WTC11 (cell line): ENCODE results near the gene NANOGP8. TPM values are rescaled to one million over a fixed set of nuclear protein-coding genes. Genes with fewer than 3 reads are reported as not detected.

Experiments used
- ATAC-seq: fragments of 200-7000 bp; cut with Tn5 transposase; 2 replicates; pipeline ENCODE4 v1.10.0; 2021; ENCODE audit warnings: mild to moderate bottlenecking, moderate library complexity
- CTCF ChIA-PET: fragments of 300-600 bp; sonication (Branson Sonifier 250); formaldehyde crosslinking; loops from one replicate; lab custom pipeline; 2021; ENCODE audit warnings: antibody characterized with exemption; lab: Charles Lee
- POLR2A ChIA-PET: fragments of 350-600 bp; sonication (Branson Sonifier 250); formaldehyde crosslinking; loops from one replicate; lab custom pipeline; 2021; ENCODE audit warnings: antibody characterized with exemption; lab: Charles Lee
- DNase-seq: peaks from one replicate; pipeline ENCODE4 v3.0.0; 2021; ENCODE audit warnings: low spot score
- H3K27ac Mint-ChIP-seq: 2 replicates; pipeline ENCODE4 v1.8.0; 2021; ENCODE audit warnings: mixed read lengths
- H3K27me3 Mint-ChIP-seq: 2 replicates; pipeline ENCODE4 v1.8.0; 2021; ENCODE audit warnings: low read depth, mild to moderate bottlenecking, moderate library complexity, mixed read lengths
- H3K36me3 Mint-ChIP-seq: 2 replicates; pipeline ENCODE4 v1.8.0; 2021; ENCODE audit warnings: mixed read lengths
- H3K4me1 Mint-ChIP-seq: 2 replicates; pipeline ENCODE4 v1.8.0; 2022; ENCODE audit warnings: mixed read lengths
- H3K4me3 Mint-ChIP-seq: 2 replicates; pipeline ENCODE4 v1.8.0; 2021; ENCODE audit warnings: mild to moderate bottlenecking, moderate library complexity, mixed read lengths
- H3K9me3 Mint-ChIP-seq: 2 replicates; pipeline ENCODE4 v1.8.0; 2021; ENCODE audit warnings: mixed read lengths
- CBFB ChIP-seq: sonication (generic); formaldehyde crosslinking; IDR thresholded peaks from 2 replicates; pipeline ENCODE4 v1.8.1; 2022; ENCODE audit warnings: mild to moderate bottlenecking, low read depth, missing genetic modification reagents
- FOXP1 ChIP-seq: sonication (generic); formaldehyde crosslinking; IDR thresholded peaks from 2 replicates; pipeline ENCODE4 v1.8.0; 2022; ENCODE audit warnings: missing genetic modification reagents, mild to moderate bottlenecking, moderate library complexity, borderline replicate concordance
- GRHL2 ChIP-seq: fragments of 250-450 bp; sonication (Bioruptor Pico); IDR thresholded peaks from 2 replicates; pipeline ENCODE4 v1.8.0; 2022; ENCODE audit warnings: mild to moderate bottlenecking, moderate library complexity; ENCODE audit not compliant: insufficient replicate concordance, severe bottlenecking
- HMGA2 ChIP-seq: fragments of 250-450 bp; sonication (Bioruptor Pico); IDR thresholded peaks from 2 replicates; pipeline ENCODE4 v1.4.0; 2021; ENCODE audit warnings: mild to moderate bottlenecking, moderate library complexity
- IRF2 ChIP-seq: sonication (generic); formaldehyde crosslinking; IDR thresholded peaks from 2 replicates; pipeline ENCODE4 v1.8.0; 2022; ENCODE audit warnings: low read depth, missing genetic modification reagents, borderline replicate concordance
- KAT7 ChIP-seq: sonication (generic); formaldehyde crosslinking; IDR thresholded peaks from 2 replicates; pipeline ENCODE4 v1.8.1; 2023; ENCODE audit warnings: missing genetic modification reagents, mild to moderate bottlenecking, borderline replicate concordance
- MXD4 ChIP-seq: fragments of 250-450 bp; sonication (Bioruptor Pico); IDR thresholded peaks from 2 replicates; pipeline ENCODE4 v1.8.0; 2021; ENCODE audit warnings: mild to moderate bottlenecking, moderate library complexity, borderline replicate concordance
- OVOL2 ChIP-seq: fragments of 250-450 bp; sonication (Bioruptor Pico); IDR thresholded peaks from 2 replicates; pipeline ENCODE4 v1.9.0; 2021; ENCODE audit warnings: mild to moderate bottlenecking, borderline replicate concordance
- TCF7 ChIP-seq: sonication (generic); formaldehyde crosslinking; IDR thresholded peaks from 2 replicates; pipeline ENCODE4 v1.8.0; 2022; ENCODE audit warnings: mild to moderate bottlenecking, low read depth, missing genetic modification reagents, moderate library complexity
- ZNF121 ChIP-seq: sonication (generic); formaldehyde crosslinking; IDR thresholded peaks from 2 replicates; pipeline ENCODE4 v1.8.0; 2023; ENCODE audit warnings: missing genetic modification reagents
- ZNF219 ChIP-seq: sonication (generic); formaldehyde crosslinking; IDR thresholded peaks from 2 replicates; pipeline ENCODE4 v1.8.0; 2023; ENCODE audit warnings: missing genetic modification reagents, mild to moderate bottlenecking, borderline replicate concordance
- ZNF232 ChIP-seq: sonication (generic); formaldehyde crosslinking; IDR thresholded peaks from 2 replicates; pipeline ENCODE4 v1.8.0; 2022; ENCODE audit warnings: mild to moderate bottlenecking, missing genetic modification reagents
- ZNF317 ChIP-seq: sonication (generic); formaldehyde crosslinking; IDR thresholded peaks from 2 replicates; pipeline ENCODE4 v1.8.1; 2023; ENCODE audit warnings: low read depth, mild to moderate bottlenecking, moderate library complexity, missing genetic modification reagents, borderline replicate concordance
- total RNA-seq: library from RNA; stranded (reverse); gene quantifications from 3 replicates; pipeline ENCODE4 v1.2.3, GENCODE V29; 2021
- TF ChIP-seq, protein P1 (sequence below): sonication (generic); formaldehyde crosslinking; IDR thresholded peaks from 2 replicates; pipeline ENCODE4 v1.8.1; 2022; ENCODE audit warnings: low read depth, mild to moderate bottlenecking, moderate library complexity, missing genetic modification reagents, borderline replicate concordance
- TF ChIP-seq, protein P2 (sequence below): sonication (generic); formaldehyde crosslinking; IDR thresholded peaks from 2 replicates; pipeline ENCODE4 v1.8.0; 2022; ENCODE audit warnings: mild to moderate bottlenecking, missing genetic modification reagents
- TF ChIP-seq, protein P3 (sequence below): sonication (generic); formaldehyde crosslinking; IDR thresholded peaks from 2 replicates; pipeline ENCODE4 v1.8.1; 2023; ENCODE audit warnings: mild to moderate bottlenecking, missing genetic modification reagents
- TF ChIP-seq, protein P4 (sequence below): sonication (generic); formaldehyde crosslinking; IDR thresholded peaks from 2 replicates; pipeline ENCODE4 v1.8.1; 2022; ENCODE audit warnings: missing genetic modification reagents, borderline replicate concordance
- TF ChIP-seq, protein P5 (sequence below): sonication (generic); formaldehyde crosslinking; IDR thresholded peaks from 2 replicates; pipeline ENCODE4 v1.8.0; 2022; ENCODE audit warnings: missing genetic modification reagents

NANOGP8 gene
- total RNA-seq, 1 experiment from 2014 or later, result 2.1 TPM

DNA sequence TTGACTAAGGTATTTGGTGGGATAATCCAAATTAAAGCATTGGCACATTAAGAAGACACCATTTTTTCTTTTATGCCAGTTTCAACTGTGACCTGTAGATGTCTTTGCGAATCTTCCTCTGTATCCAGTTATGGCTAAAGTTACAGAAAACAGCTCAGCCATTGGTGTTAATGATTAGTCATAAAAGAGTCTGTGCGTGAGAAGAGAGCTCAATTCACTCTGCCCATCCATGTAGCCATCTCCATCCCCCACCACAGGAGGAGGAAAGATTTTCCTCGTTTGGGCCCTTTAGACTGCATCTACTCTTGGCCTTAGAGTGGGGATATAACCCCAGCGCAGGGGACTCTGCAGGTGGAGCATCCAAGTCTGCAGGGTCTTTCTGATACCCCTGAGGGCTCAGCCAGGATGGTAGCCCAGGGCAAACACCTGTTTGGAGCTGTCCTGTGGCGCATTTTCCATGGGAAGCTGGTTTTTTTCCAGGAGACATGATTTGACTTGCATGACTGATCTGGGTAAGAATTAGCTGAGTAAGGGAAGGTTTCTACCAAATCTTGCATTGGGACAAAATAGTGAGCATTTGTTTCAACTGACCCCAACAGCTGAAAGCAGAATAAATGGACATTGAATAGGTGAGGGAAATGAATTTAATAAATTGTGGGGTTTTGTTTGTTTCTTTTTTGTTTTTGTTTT, 29.5 kb downstream of the NANOGP8 start (continued):
- no peak for TF ChIP-seq FOXP1
- no peak for TF ChIP-seq CBFB (CRISPR knock-in tag)
- TF ChIP-seq IRF2 (CRISPR knock-in tag), result no peak
- TF ChIP-seq MXD4 (CRISPR knock-in tag), result no peak
- TF ChIP-seq, protein P1, sequence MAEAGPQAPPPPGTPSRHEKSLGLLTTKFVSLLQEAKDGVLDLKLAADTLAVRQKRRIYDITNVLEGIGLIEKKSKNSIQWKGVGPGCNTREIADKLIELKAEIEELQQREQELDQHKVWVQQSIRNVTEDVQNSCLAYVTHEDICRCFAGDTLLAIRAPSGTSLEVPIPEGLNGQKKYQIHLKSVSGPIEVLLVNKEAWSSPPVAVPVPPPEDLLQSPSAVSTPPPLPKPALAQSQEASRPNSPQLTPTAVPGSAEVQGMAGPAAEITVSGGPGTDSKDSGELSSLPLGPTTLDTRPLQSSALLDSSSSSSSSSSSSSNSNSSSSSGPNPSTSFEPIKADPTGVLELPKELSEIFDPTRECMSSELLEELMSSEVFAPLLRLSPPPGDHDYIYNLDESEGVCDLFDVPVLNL, result no peak
- TF ChIP-seq ZNF317, result no peak
- no peak for TF ChIP-seq ZNF232 (CRISPR knock-in tag)
- TF ChIP-seq, protein P2, sequence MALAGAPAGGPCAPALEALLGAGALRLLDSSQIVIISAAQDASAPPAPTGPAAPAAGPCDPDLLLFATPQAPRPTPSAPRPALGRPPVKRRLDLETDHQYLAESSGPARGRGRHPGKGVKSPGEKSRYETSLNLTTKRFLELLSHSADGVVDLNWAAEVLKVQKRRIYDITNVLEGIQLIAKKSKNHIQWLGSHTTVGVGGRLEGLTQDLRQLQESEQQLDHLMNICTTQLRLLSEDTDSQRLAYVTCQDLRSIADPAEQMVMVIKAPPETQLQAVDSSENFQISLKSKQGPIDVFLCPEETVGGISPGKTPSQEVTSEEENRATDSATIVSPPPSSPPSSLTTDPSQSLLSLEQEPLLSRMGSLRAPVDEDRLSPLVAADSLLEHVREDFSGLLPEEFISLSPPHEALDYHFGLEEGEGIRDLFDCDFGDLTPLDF (CRISPR knock-in tag), result no peak
- TF ChIP-seq, protein P3, sequence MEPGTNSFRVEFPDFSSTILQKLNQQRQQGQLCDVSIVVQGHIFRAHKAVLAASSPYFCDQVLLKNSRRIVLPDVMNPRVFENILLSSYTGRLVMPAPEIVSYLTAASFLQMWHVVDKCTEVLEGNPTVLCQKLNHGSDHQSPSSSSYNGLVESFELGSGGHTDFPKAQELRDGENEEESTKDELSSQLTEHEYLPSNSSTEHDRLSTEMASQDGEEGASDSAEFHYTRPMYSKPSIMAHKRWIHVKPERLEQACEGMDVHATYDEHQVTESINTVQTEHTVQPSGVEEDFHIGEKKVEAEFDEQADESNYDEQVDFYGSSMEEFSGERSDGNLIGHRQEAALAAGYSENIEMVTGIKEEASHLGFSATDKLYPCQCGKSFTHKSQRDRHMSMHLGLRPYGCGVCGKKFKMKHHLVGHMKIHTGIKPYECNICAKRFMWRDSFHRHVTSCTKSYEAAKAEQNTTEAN (CRISPR knock-in tag), result no peak
- no peak for TF ChIP-seq OVOL2 (CRISPR knock-in tag)

DNA sequence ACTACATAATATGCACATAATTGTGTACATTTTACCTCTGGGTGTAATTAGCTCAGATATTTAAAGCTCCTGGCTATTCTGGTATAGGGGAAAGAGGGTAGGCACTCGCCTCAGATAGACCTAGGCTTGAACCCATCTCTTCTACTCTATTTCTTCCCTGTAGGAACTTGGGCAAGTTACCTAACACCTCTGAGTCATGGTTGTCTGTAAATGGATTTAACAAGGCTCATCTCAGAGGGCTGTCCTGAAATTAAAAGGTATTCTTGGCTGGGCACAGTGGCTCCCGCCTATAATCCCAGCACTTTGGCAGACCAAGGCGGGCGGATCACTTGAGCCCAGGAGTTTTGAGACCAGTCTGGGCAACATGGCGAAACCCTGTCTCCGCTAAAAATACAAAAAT, 30.7 kb downstream of the NANOGP8 start:
- Mint-ChIP-seq H3K36me3 (peaks cover 16% of the 10 kb centered on the region), H3K27me3 (no peaks in the 10 kb centered on the region; the same call in 1 of the 2 replicates)
- TF ChIP-seq ZNF219 (CRISPR knock-in tag) (no peak), HMGA2 (no peak), MXD4 (CRISPR knock-in tag) (no peak), KAT7 (CRISPR knock-in tag) (no peak), GRHL2 (CRISPR knock-in tag) (no peak), ZNF121 (CRISPR knock-in tag) (no peak), TCF7 (CRISPR knock-in tag) (no peak), OVOL2 (CRISPR knock-in tag) (no peak), ZNF232 (CRISPR knock-in tag) (no peak)
- TF ChIP-seq, protein P2 (CRISPR knock-in tag), result no peak
- TF ChIP-seq, protein P1, result no peak
- TF ChIP-seq, protein P4, sequence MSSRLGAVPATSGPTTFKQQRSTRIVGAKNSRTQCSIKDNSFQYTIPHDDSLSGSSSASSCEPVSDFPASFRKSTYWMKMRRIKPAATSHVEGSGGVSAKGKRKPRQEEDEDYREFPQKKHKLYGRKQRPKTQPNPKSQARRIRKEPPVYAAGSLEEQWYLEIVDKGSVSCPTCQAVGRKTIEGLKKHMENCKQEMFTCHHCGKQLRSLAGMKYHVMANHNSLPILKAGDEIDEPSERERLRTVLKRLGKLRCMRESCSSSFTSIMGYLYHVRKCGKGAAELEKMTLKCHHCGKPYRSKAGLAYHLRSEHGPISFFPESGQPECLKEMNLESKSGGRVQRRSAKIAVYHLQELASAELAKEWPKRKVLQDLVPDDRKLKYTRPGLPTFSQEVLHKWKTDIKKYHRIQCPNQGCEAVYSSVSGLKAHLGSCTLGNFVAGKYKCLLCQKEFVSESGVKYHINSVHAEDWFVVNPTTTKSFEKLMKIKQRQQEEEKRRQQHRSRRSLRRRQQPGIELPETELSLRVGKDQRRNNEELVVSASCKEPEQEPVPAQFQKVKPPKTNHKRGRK, result no peak
- TF ChIP-seq, protein P5, sequence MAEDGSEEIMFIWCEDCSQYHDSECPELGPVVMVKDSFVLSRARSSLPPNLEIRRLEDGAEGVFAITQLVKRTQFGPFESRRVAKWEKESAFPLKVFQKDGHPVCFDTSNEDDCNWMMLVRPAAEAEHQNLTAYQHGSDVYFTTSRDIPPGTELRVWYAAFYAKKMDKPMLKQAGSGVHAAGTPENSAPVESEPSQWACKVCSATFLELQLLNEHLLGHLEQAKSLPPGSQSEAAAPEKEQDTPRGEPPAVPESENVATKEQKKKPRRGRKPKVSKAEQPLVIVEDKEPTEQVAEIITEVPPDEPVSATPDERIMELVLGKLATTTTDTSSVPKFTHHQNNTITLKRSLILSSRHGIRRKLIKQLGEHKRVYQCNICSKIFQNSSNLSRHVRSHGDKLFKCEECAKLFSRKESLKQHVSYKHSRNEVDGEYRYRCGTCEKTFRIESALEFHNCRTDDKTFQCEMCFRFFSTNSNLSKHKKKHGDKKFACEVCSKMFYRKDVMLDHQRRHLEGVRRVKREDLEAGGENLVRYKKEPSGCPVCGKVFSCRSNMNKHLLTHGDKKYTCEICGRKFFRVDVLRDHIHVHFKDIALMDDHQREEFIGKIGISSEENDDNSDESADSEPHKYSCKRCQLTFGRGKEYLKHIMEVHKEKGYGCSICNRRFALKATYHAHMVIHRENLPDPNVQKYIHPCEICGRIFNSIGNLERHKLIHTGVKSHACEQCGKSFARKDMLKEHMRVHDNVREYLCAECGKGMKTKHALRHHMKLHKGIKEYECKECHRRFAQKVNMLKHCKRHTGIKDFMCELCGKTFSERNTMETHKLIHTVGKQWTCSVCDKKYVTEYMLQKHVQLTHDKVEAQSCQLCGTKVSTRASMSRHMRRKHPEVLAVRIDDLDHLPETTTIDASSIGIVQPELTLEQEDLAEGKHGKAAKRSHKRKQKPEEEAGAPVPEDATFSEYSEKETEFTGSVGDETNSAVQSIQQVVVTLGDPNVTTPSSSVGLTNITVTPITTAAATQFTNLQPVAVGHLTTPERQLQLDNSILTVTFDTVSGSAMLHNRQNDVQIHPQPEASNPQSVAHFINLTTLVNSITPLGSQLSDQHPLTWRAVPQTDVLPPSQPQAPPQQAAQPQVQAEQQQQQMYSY (CRISPR knock-in tag), result no peak
- TF ChIP-seq, all 79 proteins: peak for 0
- POLR2A ChIA-PET, result no interaction called here
- no peak for DNase-seq
- CTCF ChIA-PET, result interaction anchor here (1.0 kb wide), 1 partner anchor 85 kb away, joined by 3 read pairs; the partner anchor contains the start of gene AQR
- Mint-ChIP-seq H3K27ac (no peak overlapping the region; the same call in 1 of the 2 replicates), H3K4me3 (no peak overlapping the region), H3K4me1 (peaks cover 19% of the 10 kb centered on the region), H3K9me3 (peaks cover 10% of the 10 kb centered on the region)
- no peak for ATAC-seq
